OCI-M2 (cell line): ENCODE measurements around the gene CUL9.

Experiments used
- DNase-seq: peaks from one replicate; lab custom pipeline; 2025; ENCODE audit not compliant: unreplicated experiment; lab: John Stamatoyannopoulos, UW

CUL9 gene

DNA sequence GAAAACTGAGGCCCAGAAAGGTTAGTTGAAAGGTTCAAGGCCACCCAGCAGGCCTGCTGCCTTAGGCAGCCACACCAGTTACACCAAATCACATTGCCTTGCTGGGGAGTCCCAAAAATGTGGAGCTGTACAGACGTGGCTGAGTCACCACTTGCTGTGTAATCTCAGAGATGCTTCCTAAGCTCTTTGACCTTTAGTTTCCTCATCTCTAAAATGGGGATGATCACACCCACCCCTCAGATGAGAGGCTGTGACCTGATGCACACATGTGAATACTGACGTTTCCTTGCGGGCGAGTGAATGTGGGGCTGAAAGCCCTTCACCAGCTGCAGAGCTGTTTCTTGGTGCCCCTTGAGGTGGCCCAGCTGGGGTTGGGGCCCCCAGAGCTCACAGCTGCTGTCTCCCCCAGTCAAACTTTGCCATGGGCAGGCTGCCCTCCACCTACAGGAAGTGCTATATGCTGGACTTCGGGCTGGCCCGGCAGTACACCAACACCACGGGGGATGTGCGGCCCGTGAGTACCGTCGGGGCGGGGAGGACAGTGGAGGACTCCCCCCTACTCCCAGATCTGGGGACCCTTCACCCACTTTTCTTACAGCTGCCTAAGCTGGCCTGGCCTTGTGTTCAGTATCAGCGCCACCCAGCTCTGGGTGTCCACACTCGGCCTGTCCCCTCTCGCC is 72.3 kb downstream of the CUL9 start:
- DNase-seq: no peak

DNA sequence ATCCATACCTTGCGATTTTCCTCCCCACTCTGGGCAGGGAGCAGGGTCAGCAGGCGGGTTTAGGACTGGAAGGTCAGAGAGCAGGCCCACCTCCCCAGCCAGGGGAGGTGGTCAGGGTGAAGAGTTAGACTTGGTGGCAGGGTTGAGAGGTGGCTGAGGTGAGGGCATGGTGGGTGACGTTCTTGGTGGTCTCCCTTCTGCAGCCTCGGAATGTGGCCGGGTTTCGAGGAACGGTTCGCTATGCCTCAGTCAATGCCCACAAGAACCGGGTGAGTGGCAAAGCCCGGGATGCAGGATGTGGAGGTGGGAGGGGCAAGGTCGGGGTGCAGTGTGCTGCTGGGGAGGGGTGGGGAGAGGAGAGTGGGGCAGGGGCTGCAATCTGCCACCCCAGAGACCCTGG is 72.8 kb downstream of the CUL9 start:
- no peak for DNase-seq

DNA sequence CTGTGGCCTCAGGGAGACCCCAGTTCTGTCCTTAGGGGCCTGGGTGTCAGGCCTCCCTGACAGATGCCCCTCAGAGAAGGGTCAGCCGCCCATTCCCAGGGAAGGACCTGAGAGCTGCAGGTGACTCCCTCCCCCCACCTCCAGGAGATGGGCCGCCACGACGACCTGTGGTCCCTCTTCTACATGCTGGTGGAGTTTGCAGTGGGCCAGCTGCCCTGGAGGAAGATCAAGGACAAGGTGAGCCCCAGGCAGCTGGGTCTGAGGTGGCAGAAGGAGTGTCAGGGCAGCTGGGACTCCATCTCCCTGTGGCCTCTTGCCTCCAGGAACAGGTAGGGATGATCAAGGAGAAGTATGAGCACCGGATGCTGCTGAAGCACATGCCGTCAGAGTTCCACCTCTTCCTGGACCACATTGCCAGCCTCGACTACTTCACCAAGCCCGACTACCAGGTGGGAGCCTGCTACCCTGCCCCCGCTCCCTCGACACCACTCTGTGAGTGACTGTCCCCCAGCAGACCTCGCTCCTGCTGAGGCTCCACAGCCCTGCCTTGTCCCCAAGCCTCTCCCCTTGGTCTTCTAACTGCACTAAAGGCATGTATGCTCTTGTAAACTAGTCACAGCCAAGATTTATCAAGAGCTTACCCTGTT is 73.5 kb downstream of the CUL9 start:
- DNase-seq: no peak

DNA sequence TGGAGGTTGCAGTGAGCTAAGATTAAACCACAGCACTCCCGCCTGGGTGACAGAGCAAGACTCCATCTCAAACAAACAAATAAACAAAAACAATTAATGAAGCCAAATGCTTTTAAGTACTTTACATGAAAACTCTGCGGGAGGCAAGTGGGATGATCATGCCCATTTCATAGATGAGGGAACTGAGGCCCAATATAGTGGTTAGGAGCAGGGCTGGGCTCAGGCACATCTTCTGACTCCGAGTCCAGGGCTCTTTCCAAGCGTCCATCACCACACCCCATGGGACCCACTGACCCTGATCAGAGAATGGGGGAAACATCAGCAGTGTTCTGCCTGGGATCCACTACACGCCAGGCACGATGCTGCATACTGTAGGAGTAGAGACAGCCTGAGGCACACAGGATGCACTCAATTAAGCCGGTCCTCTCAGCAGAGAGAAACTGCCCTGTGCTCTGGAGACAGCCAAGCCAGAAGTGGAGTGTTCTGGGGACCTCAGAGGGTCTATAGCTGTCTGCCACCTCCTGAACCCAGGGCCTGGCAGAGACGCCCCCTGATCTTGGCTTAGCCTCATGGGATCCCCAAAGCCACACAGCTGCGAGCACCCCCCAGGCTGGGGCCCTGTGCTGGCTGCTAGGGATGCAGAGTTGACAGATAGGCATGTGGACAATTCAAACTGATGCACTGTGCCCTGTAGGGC is 74.8 kb downstream of the CUL9 start:
- DNase-seq: no peak

DNA sequence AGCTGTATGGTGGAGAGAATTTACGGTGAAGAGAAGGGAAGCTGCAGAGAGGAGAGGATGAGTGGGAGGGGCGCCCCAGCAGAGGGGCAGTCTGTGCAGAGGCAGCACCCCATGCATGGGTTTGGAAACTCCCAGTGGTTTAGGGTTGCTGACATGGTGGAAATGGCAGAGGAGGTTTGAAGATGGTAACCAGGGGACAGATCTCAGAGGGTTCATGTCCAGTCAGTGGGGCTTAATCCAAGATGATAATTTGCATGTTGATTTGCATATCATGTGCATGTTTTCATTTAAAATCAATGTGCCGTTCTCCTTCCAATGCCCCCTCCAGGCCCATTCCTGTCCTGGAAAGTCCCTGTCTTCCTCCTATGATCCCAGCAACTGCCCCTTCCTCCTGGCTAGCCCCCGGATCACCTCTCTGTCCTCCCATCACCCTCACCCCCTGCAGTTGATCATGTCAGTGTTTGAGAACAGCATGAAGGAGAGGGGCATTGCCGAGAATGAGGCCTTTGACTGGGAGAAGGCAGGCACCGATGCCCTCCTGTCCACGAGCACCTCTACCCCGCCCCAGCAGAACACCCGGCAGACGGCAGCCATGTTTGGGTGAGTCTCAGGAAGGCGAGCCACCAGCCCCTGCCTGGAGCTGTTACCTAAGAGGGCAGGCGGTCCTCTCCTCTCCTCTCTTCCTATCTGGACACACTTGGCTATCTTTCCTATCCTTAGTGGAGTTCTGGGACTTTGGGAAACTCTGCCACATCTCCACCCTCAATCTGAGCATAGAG is 75.6 kb downstream of the CUL9 start:
- no peak for DNase-seq

DNA sequence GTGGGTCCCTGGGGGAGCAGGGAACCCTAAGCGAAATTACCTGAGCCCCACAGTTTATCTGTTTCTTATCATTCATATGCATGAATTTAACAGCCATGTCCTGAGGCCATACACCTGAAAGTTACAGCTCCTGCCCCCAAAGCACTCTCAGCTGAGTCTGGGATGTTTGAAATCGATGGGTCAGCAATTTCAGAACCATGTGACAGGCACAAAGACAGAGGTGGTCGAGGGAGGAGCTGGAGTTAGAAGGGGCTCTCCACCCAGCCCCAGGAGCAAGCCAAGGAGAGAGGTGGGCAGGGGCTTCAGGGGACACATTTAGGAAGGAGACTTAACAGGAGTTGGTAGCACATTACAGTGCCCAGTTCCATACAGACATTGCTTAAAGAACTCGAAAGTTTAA is 76.2 kb downstream of the CUL9 start:
- no peak for DNase-seq

DNA sequence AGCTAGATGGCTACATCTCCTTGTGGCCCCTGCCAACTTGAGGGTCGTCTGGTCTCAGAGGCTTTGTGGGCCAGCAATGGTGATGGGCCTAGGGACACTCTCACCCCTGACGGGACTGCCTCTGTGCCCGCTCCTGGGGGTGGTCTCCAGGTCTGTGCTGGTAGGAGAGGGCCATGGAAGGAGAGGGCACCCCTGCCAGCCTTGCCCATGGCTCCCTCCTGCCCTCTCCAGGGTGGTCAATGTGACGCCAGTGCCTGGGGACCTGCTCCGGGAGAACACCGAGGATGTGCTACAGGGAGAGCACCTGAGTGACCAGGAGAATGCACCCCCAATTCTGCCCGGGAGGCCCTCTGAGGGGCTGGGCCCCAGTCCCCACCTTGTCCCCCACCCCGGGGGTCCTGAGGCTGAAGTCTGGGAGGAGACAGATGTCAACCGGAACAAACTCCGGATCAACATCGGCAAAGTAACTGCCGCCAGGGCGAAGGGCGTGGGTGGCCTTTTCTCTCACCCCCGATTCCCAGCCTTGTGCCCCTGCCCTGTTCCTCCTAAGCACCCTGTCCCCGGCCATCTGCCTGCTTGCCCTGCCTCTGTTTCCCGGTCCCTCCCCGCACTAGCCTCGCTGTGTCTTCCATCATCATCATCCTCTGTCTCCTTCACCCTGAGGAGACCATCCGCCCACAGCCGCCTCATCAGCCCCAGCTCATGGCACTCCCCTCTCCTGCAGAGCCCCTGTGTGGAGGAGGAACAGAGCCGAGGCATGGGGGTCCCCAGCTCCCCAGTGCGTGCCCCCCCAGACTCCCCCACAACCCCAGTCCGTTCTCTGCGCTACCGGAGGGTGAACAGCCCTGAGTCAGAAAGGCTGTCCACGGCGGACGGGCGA is 77.1 kb downstream of the CUL9 start:
- no peak for DNase-seq

DNA sequence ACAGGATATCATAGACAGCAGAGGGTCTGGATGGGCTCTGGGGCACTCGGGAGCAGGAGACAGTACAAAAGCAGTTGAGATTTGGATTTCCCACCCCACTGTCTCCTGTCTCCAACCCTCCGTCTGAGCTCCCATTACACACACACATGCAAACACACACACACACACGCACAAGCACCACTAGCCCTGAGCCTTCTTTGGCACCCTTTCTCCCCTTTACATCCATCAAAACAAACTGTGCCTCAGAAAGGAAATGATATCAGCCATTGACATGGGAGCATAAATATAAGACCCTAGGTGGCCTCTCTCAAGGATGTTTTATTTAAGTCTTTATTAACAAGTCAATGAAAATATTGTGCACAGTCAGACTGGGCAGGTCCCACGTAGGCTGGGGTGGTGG is 78.8 kb downstream of the CUL9 start:
- DNase-seq: no peak

DNA sequence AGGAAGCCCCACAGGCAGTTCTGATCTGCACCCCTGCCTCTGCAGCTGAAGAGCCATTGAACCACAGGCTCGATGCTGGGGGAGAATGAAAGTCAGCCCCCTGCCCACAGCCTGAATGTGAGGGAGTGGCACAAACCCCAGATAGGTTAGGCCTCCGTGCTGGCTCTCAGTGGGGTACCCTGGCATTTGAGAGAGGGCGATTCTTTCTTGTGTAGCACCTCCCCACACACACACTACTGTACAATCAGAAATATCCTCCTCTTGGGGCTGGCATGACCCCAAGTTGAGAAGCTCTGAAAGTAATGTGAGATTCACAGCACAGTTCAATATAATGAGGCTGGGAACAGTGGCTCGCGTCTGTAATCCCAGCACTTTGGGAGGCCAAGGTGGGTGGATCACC is 79.2 kb downstream of the CUL9 start:
- no peak for DNase-seq

DNA sequence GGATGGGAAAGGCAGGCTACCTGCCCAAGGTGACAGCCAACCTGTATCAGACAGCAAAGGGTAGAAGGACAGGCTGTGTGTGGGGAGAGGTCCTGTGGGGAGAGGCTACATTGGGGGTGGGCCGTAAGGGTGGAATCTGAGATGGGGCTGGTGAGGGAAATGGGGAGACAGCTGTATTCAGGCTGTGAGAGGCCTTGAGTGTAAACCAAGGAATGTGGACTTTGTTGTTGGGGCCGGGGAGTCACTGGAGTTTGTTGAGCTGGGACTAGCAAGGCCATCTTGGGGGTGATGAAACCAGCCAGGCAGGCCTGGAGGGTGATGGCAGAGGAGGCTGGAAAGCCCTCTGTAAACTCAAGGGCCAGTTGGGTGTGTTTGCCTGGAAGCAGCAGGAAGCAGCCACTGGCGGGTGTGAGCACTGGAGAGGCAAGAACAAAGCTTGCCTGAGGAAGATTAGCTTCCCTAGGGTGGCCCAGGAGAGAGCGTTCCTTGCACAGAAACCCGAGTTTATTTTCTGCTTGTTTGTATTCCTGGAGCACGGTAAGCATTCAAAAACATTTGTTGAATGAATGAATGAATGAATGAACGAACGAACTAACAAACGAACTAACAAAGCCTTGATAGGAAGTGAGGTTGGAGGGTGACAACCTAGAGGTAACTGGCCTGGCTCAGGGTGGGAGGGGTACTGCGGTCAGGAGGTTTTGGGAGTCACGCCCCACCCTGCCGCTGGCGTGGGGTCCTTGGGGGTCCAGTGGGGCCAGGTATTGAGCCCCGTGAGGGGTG is 80.2 kb downstream of the CUL9 start:
- DNase-seq: no peak

DNA sequence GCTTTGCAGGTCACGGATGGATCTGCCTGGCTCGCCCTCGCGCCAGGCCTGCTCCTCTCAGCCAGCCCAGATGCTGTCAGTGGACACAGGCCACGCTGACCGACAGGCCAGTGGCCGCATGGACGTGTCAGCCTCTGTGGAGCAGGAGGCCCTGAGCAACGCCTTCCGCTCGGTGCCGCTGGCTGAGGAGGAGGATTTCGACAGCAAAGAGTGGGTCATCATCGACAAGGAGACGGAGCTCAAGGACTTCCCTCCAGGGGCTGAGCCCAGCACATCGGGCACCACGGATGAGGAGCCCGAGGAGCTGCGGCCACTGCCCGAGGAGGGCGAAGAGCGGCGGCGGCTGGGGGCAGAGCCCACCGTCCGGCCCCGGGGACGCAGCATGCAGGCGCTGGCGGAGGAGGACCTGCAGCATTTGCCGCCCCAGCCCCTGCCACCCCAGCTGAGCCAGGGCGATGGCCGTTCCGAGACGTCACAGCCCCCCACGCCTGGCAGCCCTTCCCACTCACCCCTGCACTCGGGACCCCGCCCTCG is 80.9 kb downstream of the CUL9 start:
- no peak for DNase-seq

DNA sequence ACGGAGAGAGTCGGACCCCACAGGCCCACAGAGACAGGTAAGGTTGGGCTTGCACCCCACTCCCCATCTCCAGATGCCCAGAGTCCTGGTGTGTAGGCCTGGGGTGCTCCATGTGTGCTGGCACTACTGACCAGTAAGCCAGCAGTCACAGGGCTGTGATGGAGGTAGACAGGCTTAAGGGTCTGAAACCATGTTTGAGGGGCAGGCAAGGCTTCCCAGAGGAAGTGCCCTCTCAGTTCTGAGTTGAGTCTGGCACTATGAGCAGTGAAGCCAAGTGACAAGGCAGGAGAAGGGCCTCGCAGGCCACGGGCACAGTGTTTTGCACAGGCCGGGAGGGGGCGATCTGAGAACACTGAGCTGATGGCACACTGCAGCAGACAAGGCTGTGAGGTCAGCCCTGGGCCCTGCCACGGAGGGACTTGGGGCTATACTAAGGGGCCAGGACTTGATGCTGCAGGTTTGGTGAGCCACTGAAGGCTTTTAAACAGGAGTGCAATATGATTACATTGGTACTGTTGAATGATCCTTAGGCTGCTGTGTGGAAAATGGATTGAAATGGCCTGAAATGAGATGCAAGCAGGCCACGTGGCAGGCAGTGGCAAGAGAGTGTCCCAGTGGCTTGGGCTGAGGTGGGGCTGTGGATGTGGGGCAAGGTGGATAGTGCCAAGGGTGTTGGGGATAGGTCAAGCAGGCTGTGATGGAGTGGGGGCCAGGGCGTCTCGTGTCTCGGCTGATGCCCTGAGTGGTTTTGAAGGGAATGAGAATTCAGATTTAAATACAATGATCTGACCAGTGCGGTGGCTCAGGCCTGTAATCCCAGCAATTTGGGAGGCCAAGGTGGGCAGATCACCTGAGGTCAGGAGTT is 81.5 kb downstream of the CUL9 start:
- DNase-seq: no peak

DNA sequence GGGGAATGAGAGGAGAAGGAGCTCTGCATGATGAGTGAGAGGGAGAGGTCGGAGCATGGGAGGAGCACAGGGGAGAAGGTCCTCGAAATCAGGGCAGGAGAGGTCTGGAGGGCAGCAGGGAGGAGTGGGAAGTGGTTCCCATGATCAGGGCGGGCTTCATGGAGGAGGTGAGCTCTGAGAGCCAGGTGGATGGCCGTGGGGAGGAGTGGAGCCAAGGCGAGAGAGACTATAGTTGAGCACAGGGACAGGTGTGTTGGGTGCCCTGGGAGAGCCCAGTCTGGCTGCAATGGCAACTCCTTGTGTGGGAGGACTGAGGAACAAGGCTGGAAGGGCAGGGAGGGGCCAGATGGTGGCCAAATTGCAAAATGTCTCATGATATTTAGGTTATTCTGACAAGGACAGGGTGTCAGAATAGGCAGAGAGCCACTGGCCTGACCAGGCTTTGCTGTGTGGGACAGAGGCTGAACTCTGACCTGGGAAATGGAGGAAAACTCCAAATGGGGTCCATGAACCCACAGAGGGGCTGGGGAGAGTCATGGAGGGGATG is 82.7 kb downstream of the CUL9 start:
- no peak for DNase-seq

DNA sequence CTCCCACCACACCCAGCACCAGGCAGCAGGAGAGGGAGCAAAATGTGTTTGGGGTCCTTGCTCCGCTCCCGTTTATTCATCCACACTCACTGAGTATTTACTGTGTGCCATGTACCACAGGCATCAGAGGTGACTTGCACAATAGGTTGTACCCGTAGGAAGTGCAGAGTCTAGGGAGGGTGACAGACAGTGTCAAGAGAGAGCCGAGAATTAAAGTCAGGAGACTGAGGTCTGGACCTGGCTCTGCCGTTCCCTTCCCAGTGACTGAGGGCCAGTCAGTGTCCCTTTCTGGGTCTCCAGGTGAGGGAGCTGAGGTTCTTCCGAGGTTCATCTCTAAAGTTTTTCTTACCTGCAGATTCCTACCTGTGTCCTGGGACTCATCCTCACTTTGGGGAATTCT is 83.6 kb downstream of the CUL9 start:
- DNase-seq: no peak

DNA sequence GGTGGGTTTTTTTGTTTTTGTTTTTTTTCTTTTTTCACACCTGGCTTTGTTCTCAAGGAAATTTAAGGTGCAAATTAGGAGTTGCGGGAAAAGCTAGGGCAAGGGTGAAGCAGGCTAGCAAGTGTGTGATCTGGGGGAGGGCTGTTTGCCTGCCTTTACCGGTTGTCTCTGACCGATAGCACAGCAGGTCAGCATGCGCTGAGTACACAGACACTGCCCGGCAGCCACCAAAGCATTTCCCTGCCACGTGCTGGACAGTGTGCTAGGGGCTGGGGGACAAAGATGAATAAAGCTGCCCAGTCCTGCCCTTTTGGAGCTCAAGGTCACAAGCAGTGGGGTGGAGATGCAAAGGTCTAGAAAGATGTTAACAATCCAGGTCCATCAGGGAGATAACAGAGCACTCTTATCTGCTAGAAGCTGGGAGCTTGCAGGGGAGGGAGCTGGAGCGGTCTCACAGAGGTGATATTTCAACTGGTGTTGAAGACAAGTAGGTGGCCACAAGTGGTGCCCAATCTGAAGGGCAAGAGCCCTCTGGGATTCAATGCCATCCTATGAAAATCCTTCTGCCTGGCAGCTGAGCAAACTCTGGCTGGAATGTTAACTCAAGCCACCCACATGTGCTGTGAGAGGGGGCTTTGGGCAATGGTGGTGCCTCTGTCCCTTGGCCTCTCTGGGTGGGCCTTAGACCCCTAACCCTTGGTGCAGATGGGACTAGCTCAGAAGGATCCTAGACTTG is 85.8 kb downstream of the CUL9 start:
- no peak for DNase-seq

DNA sequence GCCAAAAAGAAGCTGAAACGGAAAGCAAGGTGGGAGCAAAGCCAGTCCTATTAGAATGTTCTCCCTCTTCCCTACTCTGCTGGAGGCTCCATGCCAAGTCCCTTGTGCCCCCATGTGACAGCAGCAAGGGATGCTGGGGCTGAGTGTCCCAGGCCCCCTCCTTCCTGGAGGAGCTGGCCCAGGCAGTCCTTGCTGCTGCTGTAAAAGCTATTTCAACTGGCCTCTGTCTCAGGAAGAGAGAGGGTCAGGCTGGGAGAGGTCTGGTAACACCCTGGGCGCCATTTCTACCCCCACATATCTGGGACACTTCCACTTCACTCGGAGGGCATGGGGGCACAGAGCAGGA is 86.3 kb downstream of the CUL9 start:
- no peak for DNase-seq

DNA sequence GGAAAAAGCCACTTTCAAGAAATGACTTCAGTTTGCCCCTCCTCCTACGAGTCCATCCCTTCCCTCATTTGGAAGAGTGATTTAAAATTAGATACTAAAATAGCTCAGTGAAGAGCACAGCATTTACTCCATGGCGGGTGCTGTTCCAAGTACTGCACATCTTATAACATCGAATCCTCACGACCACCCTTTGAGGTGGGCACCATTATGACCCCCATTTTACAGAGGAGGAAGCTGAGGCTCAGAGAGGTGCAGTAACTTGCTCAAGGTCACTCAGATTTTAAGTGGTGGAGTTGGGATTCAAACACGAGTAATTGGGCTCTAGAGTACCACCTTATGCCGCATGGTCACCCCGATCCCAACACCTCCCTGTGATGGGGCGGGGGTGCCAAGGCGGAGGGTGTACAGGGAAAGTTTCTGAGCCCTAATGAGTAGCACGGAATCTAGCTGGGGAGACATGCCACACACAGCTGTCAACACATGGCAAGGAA is 86.8 kb downstream of the CUL9 start:
- DNase-seq: no peak
